Measurements from ENCODE around the gene PSMB4. TPM values are rescaled to one million over a fixed set of nuclear protein-coding genes. Genes with fewer than 3 reads are reported as not detected.
"Not testable (repeated sequence)": the region's sequence is repeated elsewhere in the genome, so short reads cannot be mapped to it uniquely, and the experiment has no call there.

PSMB4 gene
- total RNA-seq, 2 donors from 2014 or later, result 283 to 299 TPM

DNA sequence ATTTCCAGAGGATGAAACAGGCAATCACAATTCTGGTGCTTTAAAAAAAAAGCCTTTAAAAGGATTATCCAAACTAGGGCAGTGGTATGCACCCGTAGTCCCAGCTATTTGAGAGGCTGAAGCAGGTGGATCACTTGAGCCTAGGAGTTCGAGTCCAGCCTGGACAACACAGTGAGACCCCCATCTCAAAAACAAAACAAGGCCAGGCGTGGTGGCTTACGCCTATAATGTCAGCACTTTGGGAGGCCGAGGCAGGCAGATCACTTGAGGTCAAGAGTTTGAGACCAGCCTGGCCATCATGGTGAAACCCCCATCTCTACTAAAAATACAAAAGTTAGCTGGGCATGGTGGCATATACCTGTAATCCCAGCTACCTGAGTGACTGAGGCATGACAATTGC, 34.5 kb downstream of the PSMB4 start:
- peaks cover 22% of the 10 kb centered on the region for H3K4me1 Mint-ChIP-seq
- not testable (repeated sequence) for H3K4me3 Mint-ChIP-seq; H3K27ac Mint-ChIP-seq; H3K27me3 Mint-ChIP-seq; DNase-seq; ATAC-seq; H3K36me3 Mint-ChIP-seq (ENCODE audit: low read depth); H3K9me3 ChIP-seq (ENCODE audit: control insufficient read depth, low read length, poor library complexity, severe bottlenecking)

DNA sequence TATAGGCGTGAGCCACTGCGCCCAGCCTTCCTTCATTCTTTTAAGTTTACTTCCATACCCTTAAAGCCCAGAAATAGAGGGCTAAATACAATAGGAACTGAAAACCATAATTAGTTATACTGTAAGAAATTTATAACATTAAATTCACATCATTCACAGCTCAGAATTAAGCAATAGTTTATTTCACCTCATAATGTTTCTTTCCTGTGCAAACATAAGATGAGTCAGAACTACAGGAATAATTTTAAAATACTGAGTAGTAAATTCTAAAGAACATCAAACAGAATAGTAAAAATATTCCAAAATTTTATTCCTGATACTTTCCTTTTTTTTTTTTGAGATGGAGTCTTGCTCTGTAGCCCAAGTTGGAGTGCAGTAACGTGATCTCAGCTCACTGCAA, 35.8 kb downstream of the PSMB4 start:
- Mint-ChIP-seq H3K27me3 (no peaks in the 10 kb centered on the region), H3K4me1 (peaks cover 20% of the 10 kb centered on the region), H3K27ac (peak overlapping the region; percentile 63), H3K4me3 (no peak overlapping the region), H3K36me3 (ENCODE audit: low read depth) (peaks cover 3% of the 10 kb centered on the region)
- no peaks in the 10 kb centered on the region for H3K9me3 ChIP-seq (ENCODE audit: control insufficient read depth, low read length, poor library complexity, severe bottlenecking)
- DNase-seq, result no peak
- no peak for ATAC-seq

DNA sequence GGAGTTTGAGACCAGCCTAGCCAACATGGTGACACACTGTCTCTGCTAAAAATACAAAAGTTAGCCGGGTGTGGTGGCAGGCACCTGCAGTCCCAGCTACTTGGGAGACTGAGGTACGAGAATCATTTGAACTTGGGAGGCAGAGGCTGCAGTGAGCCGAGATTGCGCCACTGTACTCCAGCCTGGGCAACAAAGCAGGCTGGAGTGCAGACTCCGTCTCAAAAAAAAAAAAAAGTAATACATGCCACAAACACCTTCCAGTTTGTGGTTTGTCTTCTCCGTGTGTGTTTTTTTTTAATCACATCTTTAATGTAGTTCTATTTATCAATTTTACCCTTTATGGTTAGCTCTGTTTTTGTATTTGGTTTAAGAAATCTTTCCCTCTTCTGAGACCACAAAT, 37.6 kb downstream of the PSMB4 start:
- H3K4me3 Mint-ChIP-seq, result no peak overlapping the region
- ATAC-seq (no peak), DNase-seq (no peak)
- peak overlapping the region; percentile 63 for H3K27ac Mint-ChIP-seq
- peaks cover 29% of the 10 kb centered on the region for H3K4me1 Mint-ChIP-seq
- peaks cover 2% of the 10 kb centered on the region for H3K36me3 Mint-ChIP-seq (ENCODE audit: low read depth)
- no peaks in the 10 kb centered on the region for H3K27me3 Mint-ChIP-seq
- H3K9me3 ChIP-seq (ENCODE audit: control insufficient read depth, low read length, poor library complexity, severe bottlenecking), result no peaks in the 10 kb centered on the region

DNA sequence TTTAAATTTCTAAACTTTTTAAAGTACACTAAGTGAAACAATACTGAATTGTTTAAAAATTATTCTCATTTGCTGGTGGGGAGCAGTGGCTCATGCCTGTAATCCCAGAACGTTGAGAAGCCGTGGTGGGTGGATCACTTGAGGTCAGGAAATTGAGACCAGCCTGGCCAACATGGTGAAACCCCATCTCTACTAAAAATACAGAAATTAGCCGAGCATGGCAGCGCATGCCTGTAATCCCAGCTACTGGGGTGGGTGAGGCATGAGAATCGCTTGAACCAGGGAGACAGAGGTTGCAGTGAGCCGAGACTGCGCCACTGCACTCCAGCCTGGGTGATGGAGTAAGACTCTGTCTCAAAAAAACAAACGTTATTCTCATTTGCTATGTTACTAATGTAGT, 38.0 kb downstream of the PSMB4 start:
- ATAC-seq; H3K9me3 ChIP-seq (ENCODE audit: control insufficient read depth, low read length, poor library complexity, severe bottlenecking); H3K36me3 Mint-ChIP-seq (ENCODE audit: low read depth); H3K4me3 Mint-ChIP-seq; H3K27ac Mint-ChIP-seq; DNase-seq; H3K27me3 Mint-ChIP-seq: not testable (repeated sequence)
- H3K4me1 Mint-ChIP-seq, result peaks cover 27% of the 10 kb centered on the region

DNA sequence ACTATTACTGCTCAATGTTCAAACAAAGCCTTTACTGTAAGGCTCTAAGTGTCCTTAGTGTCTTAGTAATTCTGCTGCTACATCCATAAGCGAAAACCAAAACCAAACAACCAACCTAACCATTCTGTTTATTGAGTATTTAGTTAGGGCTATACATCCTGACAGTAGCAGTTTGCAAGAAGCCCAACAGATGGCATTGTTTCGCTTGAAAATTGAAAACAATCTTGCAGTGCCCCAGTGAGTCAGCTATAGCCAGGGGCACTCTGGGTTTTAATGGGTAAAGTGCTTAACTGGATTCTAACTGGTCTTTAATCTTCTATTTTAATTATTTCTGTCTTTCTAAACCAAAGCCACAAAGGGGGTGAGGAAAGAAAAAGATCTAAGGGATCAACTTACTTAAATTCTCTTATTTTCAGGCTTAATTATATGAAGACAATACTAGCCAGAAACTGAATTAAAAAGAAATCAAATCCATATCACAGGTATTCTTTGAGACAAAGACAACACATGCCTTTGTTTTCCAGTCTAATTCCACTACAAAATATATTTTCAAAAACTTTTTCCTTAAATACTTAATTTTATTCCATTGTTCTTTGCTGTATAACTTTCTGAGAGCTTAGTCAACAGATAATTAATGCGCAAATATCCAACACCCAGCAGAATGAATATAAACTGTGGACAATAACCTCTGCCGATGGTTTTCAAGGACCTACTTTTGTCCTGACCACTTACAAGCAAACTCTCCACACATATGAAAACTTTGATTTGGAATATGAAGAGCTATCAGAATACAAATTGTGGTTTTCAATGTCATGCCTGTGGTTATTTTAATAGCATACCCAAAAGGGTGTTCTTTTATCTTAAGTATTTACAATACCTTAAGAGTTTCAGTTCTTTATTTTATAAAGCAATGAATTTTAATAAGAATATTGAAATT, 44.7 kb downstream of the PSMB4 start:
- DNase-seq, result peak; percentile 18 to 55 (median 34)
- H3K4me3 Mint-ChIP-seq, result no peak overlapping the region
- no peaks in the 10 kb centered on the region for H3K27me3 Mint-ChIP-seq
- H3K9me3 ChIP-seq (ENCODE audit: control insufficient read depth, low read length, poor library complexity, severe bottlenecking), result no peaks in the 10 kb centered on the region
- H3K36me3 Mint-ChIP-seq (ENCODE audit: low read depth), result no peaks in the 10 kb centered on the region
- no peak overlapping the region for H3K27ac Mint-ChIP-seq
- peak; percentile 97 for ATAC-seq
- peaks cover 26% of the 10 kb centered on the region for H3K4me1 Mint-ChIP-seq

- DNase-seq (no peak), ATAC-seq (no peak)
- no peak overlapping the region for H3K4me3 Mint-ChIP-seq
- H3K36me3 Mint-ChIP-seq (ENCODE audit: low read depth), result no peaks in the 10 kb centered on the region
- no peaks in the 10 kb centered on the region for H3K27me3 Mint-ChIP-seq
- H3K4me1 Mint-ChIP-seq, result peaks cover 27% of the 10 kb centered on the region
- H3K27ac Mint-ChIP-seq, result no peak overlapping the region
- no peaks in the 10 kb centered on the region for H3K9me3 ChIP-seq (ENCODE audit: control insufficient read depth, low read length, poor library complexity, severe bottlenecking)
Observed at GRCh38 chr1:151444783-151445177, 45.4 kb downstream of the PSMB4 start.

DNA sequence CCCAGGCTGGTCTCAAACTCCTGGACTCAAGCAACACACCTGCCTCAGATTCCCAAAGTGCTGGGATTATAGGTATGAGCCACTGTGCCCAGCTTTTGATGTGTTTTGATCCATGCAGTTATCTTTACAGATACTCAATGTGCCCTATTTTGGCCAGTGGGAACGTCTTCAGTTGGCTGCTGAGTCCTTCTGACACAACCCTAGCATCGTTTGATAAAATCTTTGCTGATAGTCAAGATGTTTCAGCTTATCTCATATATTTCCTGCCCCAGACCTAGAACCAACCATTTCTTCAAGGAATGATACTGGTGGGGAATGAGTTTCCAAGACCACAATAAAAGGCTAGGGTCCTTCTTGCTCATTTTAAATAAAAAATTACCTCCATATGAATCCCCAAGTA, 48.3 kb downstream of the PSMB4 start:
- no peaks in the 10 kb centered on the region for H3K36me3 Mint-ChIP-seq (ENCODE audit: low read depth)
- no peak for DNase-seq
- ATAC-seq, result no peak
- H3K27me3 Mint-ChIP-seq, result no peaks in the 10 kb centered on the region
- peaks cover 19% of the 10 kb centered on the region for H3K4me1 Mint-ChIP-seq
- no peak overlapping the region for H3K4me3 Mint-ChIP-seq
- peak overlapping the region; percentile 56 for H3K27ac Mint-ChIP-seq
- H3K9me3 ChIP-seq (ENCODE audit: control insufficient read depth, low read length, poor library complexity, severe bottlenecking), result no peaks in the 10 kb centered on the region

Other genes starting within 250 kb of the PSMB4 start
- 1 to 10 TPM; 3.6 to 5.4 TPM for gene TNFAIP8L2, start 242.9 kb upstream of the PSMB4 start, total RNA-seq
- gene LYSMD1, start 233.7 kb upstream of the PSMB4 start, total RNA-seq, result under 1 TPM; 0.39 to 0.70 TPM
- gene SCNM1, start 233.4 kb upstream of the PSMB4 start, total RNA-seq, result 10 to 100 TPM; 33.7 to 37.8 TPM
- 1 to 10 TPM; 1.0 to 3.0 TPM for gene TMOD4, start 223.6 kb upstream of the PSMB4 start, total RNA-seq
- gene VPS72, start 209.4 kb upstream of the PSMB4 start, total RNA-seq, result 10 to 100 TPM; 27.4 to 33.2 TPM
- gene PIP5K1A, start 201.0 kb upstream of the PSMB4 start, total RNA-seq, result 10 to 100 TPM; 41.6 to 43.3 TPM
- gene PSMD4, start 144.8 kb upstream of the PSMB4 start, total RNA-seq, result 10 to 100 TPM; 78.4 to 86.0 TPM
- gene ZNF687, start 117.3 kb upstream of the PSMB4 start, total RNA-seq, result 10 to 100 TPM; 25.9 to 33.8 TPM
- gene PI4KB, start 72.2 kb upstream of the PSMB4 start, total RNA-seq, result 10 to 100 TPM; 73.5 to 81.4 TPM
- 100 to 1,000 TPM in 1 of 2 donors, 10 to 100 TPM in 1; 81.5 to 105 TPM for gene RFX5, start 52.3 kb upstream of the PSMB4 start, total RNA-seq
- gene SELENBP1, start 26.9 kb upstream of the PSMB4 start, total RNA-seq, result not detected
- 100 to 1,000 TPM in 1 of 2 donors, 10 to 100 TPM in 1; 94.9 to 105 TPM for gene POGZ, start 59.9 kb downstream of the PSMB4 start, total RNA-seq
- under 1 TPM; 0.60 to 0.75 TPM for gene CGN, start 111.8 kb downstream of the PSMB4 start, total RNA-seq
- gene TUFT1, start 140.7 kb downstream of the PSMB4 start, total RNA-seq, result 10 to 100 TPM; 11.4 to 18.2 TPM
- gene SNX27, start 212.5 kb downstream of the PSMB4 start, total RNA-seq, result 10 to 100 TPM; 19.6 to 22.8 TPM

All from T-helper 17 cell (primary cell).